Tibial nerve (tissue), 4 donors: Measurements from ENCODE around the gene AP1G2.

Source experiments
- EP300 ChIP-seq, 2 donors: sonication (generic); formaldehyde crosslinking; IDR thresholded peaks; one replicate each; pipeline ENCODE4 v1.6.1; 2017; ENCODE audit warnings: antibody characterized with exemption in 2 of 2, mild to moderate bottlenecking in 1 of 2
- POLR2A ChIP-seq, 2 donors: fragments of 450-650 bp; IDR thresholded peaks; one replicate each; pipeline ENCODE4 v1.6.1; 2017; ENCODE audit warnings: antibody characterized with exemption in 2 of 2, mild to moderate bottlenecking in 2 of 2, moderate library complexity in 2 of 2
- TF ChIP-seq, protein P1 (sequence below), 5 experiments: fragments of 200-600 bp in 3 of 5; fragments of 450-650 bp in 2 of 5; sonication (generic) in 3 of 5; IDR thresholded peaks; one replicate each; pipeline ENCODE4 v1.5.1; 2016 to 2019; ENCODE audit warnings: antibody characterized with exemption in 5 of 5, mild to moderate bottlenecking in 3 of 5, moderate library complexity in 2 of 5

DNA sequence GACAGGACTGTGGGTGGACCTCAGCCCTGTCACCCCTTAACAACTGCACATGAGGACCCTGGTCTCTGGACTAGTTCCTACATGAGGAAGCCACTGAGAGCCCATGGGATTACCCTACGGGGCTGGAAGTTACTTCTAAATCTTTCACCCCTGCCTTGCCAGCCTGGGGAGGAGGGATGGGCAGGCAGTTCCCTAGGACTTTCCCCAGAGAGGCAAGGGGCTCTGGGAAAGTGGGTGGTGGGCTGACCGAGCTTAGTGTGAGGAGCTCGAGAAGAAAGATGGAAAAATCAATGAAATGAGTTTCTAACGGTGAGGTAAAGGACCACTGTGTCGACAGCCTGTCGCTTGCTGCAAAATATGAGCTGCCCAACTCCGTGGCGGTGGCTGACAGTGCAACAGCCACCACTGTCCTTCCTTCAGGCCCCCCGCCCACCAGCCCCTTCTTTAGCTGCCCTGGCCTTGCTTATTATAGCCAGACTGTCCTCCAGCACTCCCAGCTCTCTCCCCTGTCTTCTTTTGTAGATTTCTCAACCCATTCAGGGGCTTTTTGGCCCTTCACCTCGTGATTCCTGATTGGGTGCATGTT, 21.0 kb downstream of the AP1G2 start:
- TF ChIP-seq, protein P1, sequence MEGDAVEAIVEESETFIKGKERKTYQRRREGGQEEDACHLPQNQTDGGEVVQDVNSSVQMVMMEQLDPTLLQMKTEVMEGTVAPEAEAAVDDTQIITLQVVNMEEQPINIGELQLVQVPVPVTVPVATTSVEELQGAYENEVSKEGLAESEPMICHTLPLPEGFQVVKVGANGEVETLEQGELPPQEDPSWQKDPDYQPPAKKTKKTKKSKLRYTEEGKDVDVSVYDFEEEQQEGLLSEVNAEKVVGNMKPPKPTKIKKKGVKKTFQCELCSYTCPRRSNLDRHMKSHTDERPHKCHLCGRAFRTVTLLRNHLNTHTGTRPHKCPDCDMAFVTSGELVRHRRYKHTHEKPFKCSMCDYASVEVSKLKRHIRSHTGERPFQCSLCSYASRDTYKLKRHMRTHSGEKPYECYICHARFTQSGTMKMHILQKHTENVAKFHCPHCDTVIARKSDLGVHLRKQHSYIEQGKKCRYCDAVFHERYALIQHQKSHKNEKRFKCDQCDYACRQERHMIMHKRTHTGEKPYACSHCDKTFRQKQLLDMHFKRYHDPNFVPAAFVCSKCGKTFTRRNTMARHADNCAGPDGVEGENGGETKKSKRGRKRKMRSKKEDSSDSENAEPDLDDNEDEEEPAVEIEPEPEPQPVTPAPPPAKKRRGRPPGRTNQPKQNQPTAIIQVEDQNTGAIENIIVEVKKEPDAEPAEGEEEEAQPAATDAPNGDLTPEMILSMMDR (IDR thresholded peaks at IDR 0.05), result no peak
- TF ChIP-seq POLR2A (IDR thresholded peaks at IDR 0.05) (no peak), EP300 (IDR thresholded peaks at IDR 0.05) (no peak)
